ENCODE results near the gene VPS26B. TPM values are rescaled to one million over a fixed set of nuclear protein-coding genes. Genes with fewer than 3 reads are reported as not detected.

VPS26B gene
- total and polyA plus RNA-seq, 9 of the 15 experiments (the other 6 are each of a cell fraction or from before 2014, with no cell fraction given): 3.5 to 43.3 (median 27.4) TPM

DNA sequence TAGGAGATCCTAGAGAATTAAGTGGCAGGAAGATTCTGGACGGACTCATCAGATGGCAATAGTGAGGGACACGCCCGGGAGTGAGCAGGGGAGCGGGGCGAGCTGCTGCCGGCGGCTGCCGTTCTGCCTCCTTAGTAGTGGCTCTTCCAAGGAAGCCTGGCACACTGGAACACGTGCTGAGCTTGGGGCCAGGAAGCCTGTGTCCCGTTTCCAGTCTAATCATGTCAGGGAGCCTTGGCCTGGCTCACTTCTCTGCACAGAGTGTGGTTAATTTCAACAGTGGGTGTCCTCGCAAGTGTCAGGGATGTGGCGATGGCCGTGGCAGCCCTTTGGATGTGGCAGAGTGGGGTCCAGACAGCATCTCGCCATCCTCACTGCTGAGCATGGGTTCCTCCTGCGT lies 68.2 kb downstream of the VPS26B start:
- Histone ChIP-seq H3K27ac (ENCODE audit: extremely low read depth, low read depth, low read length) (no peak overlapping the region), H3K4me3 (no peak overlapping the region), H4K20me1 (replicated peaks; ENCODE audit: control insufficient read depth, insufficient read depth, low read length) (no peaks in the 10 kb centered on the region; the same call in 1 of the 2 replicates), H2AFZ (ENCODE audit: low read depth, low read length) (no peak overlapping the region), H3K9me3 (replicated peaks; ENCODE audit: control insufficient read depth, insufficient read depth, low read depth, low read length) (no peaks in the 10 kb centered on the region), H3K9me1 (ENCODE audit: control insufficient read depth, insufficient read depth, low read length) (no peaks in the 10 kb centered on the region), H3K27me3 (ENCODE audit: control insufficient read depth in 2 of 2, insufficient read depth in 2 of 2, low read length in 2 of 2) (peaks cover 18 to 34% of the 10 kb centered on the region in 2 experiments), H3K36me3 (ENCODE audit: control insufficient read depth, insufficient read depth, low read length) (no peaks in the 10 kb centered on the region), H3K4me1 (replicated peaks in 1 of 2; ENCODE audit: control insufficient read depth in 2 of 2, insufficient read depth in 2 of 2, low read length in 2 of 2) (peaks cover 5 to 9% of the 10 kb centered on the region in 2 experiments; a peak in 3 of 5 replicates), H3K4me2 (ENCODE audit: insufficient read depth, low read length) (no peak overlapping the region), H3K9ac (ENCODE audit: insufficient read depth in 1 of 2, low read depth in 2 of 2, low read length in 2 of 2) (no peak overlapping the region), H3K79me2 (ENCODE audit: control insufficient read depth, insufficient read depth, low read length) (no peaks in the 10 kb centered on the region)
- POLR2A ChIA-PET: interaction anchor here (0.7 kb wide), 1 partner anchor 23 kb away, joined by 3 read pairs; no protein-coding TSS in a partner anchor
- no peak for DNase-seq (ENCODE audit: extremely low read depth in 1 of 4, low spot score in 3 of 4)
- no TSS peak for BruUV-seq (replicated peaks)
- no peak for ATAC-seq
- 9% methylated on average over 15 of the region's 15 CpGs for WGBS (ENCODE audit: insufficient coverage, low coverage, missing lambda C conversion rate)
- no peak for TF ChIP-seq SP2 (IDR thresholded peaks at IDR 0.05; ENCODE audit: extremely low read depth, low read depth, low read length, poor library complexity, severe bottlenecking)
- CTCF ChIA-PET (ENCODE audit: low intra/inter-chr PET ratio): no interaction called here
- in situ Hi-C loops (cut with MboI): no loop called here
- FAIRE-seq: no peak
- intact Hi-C loops (cut with micrococcal nuclease): no loop called here

GRCh38 chr11:134293119-134294113 lies 68.9 kb downstream of the VPS26B start:
- FAIRE-seq: no peak
- no TSS peak for BruUV-seq (replicated peaks)
- Histone ChIP-seq H3K79me2 (ENCODE audit: control insufficient read depth, insufficient read depth, low read length) (no peaks in the 10 kb centered on the region), H3K36me3 (ENCODE audit: control insufficient read depth, insufficient read depth, low read length) (no peaks in the 10 kb centered on the region), H3K9ac (ENCODE audit: insufficient read depth in 1 of 2, low read depth in 2 of 2, low read length in 2 of 2) (no peak overlapping the region), H2AFZ (ENCODE audit: low read depth, low read length) (no peak overlapping the region), H3K27me3 (ENCODE audit: control insufficient read depth in 2 of 2, insufficient read depth in 2 of 2, low read length in 2 of 2) (peaks cover 18 to 28% of the 10 kb centered on the region in 2 experiments), H3K27ac (ENCODE audit: extremely low read depth, low read depth, low read length) (no peak overlapping the region), H3K4me3 (no peak overlapping the region), H3K4me2 (ENCODE audit: insufficient read depth, low read length) (no peak overlapping the region), H3K9me3 (replicated peaks; ENCODE audit: control insufficient read depth, insufficient read depth, low read depth, low read length) (no peaks in the 10 kb centered on the region), H3K4me1 (replicated peaks in 1 of 2; ENCODE audit: control insufficient read depth in 2 of 2, insufficient read depth in 2 of 2, low read length in 2 of 2) (peaks cover 5 to 8% of the 10 kb centered on the region in 2 experiments; a peak in 3 of 5 replicates), H3K9me1 (ENCODE audit: control insufficient read depth, insufficient read depth, low read length) (no peaks in the 10 kb centered on the region), H4K20me1 (replicated peaks; ENCODE audit: control insufficient read depth, insufficient read depth, low read length) (no peaks in the 10 kb centered on the region; the same call in 1 of the 2 replicates)
- ChIA-PET CTCF (ENCODE audit: low intra/inter-chr PET ratio) (no interaction called here), POLR2A (no interaction called here)
- intact Hi-C loops (cut with micrococcal nuclease) (no loop called here), in situ Hi-C loops (cut with MboI) (no loop called here)
- ATAC-seq: no peak; the same call in 2 of the 3 replicates
- TF ChIP-seq USF2 (CRISPR knock-in tag; IDR thresholded peaks at IDR 0.05) (no peak), ZNF174 (CRISPR knock-in tag; IDR thresholded peaks at IDR 0.05) (no peak), GTF2A2 (tag; IDR thresholded peaks at IDR 0.05) (no peak), ZNF23 (CRISPR knock-in tag; IDR thresholded peaks at IDR 0.05) (no peak), CHD1 (IDR thresholded peaks at IDR 0.05; ENCODE audit: low read length) (no peak), THRAP3 (IDR thresholded peaks at IDR 0.05; ENCODE audit: borderline replicate concordance) (no peak), STAG1 (CRISPR knock-in tag; IDR thresholded peaks at IDR 0.05; ENCODE audit: borderline replicate concordance) (no peak)
- TF ChIP-seq, protein P1, sequence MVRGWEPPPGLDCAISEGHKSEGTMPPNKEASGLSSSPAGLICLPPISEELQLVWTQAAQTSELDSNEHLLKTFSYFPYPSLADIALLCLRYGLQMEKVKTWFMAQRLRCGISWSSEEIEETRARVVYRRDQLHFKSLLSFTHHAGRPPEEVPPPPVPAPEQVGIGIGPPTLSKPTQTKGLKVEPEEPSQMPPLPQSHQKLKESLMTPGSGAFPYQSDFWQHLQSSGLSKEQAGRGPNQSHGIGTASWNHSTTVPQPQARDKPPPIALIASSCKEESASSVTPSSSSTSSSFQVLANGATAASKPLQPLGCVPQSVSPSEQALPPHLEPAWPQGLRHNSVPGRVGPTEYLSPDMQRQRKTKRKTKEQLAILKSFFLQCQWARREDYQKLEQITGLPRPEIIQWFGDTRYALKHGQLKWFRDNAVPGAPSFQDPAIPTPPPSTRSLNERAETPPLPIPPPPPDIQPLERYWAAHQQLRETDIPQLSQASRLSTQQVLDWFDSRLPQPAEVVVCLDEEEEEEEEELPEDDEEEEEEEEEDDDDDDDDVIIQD (CRISPR knock-in tag; IDR thresholded peaks at IDR 0.05): no peak
- 12% methylated on average over 18 of the region's 20 CpGs for WGBS (ENCODE audit: insufficient coverage, low coverage, missing lambda C conversion rate)
- no peak for DNase-seq (ENCODE audit: extremely low read depth in 1 of 4, low spot score in 3 of 4)

Measured in K562 (cell line).